ENCODE measurements around the gene CACNA1D. TPM values are rescaled to one million over a fixed set of nuclear protein-coding genes. Genes with fewer than 3 reads are reported as not detected.

CACNA1D gene
- total RNA-seq, 3 donors from 2014 or later, result 0.96 to 50.3 (median 32.1) TPM

- no peaks in the 10 kb centered on the region for H3K4me1 ChIP-seq
- DNase-seq (ENCODE audit: low spot score in 2 of 2), result no peak
- intact Hi-C loops (cut with DNase I; ENCODE audit: low total_unique reads), result no loop called here
- H3K4me3 ChIP-seq, result no peak overlapping the region
- H3K27ac ChIP-seq, result no peak overlapping the region
- H3K36me3 ChIP-seq, result no peaks in the 10 kb centered on the region
- no peaks in the 10 kb centered on the region for H3K9me3 ChIP-seq
- no peaks in the 10 kb centered on the region for H3K27me3 ChIP-seq
- TF ChIP-seq POLR2A (IDR thresholded peaks at IDR 0.05) (no peak), CTCF (IDR thresholded peaks at IDR 0.05) (no peak), POLR2AphosphoS5 (IDR thresholded peaks at IDR 0.05) (no peak)
These were observed 217.0 kb downstream of the CACNA1D start for GRCh38 chr3:53711387-53711786.

GRCh38 chr3:53712817-53713388 lies 218.5 kb downstream of the CACNA1D start:
- no peaks in the 10 kb centered on the region for H3K9me3 ChIP-seq
- intact Hi-C loops (cut with DNase I; ENCODE audit: low total_unique reads), result no loop called here
- TF ChIP-seq CTCF (IDR thresholded peaks at IDR 0.05), result no peak
- TF ChIP-seq POLR2A (IDR thresholded peaks at IDR 0.05), result no peak
- TF ChIP-seq POLR2AphosphoS5 (IDR thresholded peaks at IDR 0.05), result no peak
- no peaks in the 10 kb centered on the region for H3K27me3 ChIP-seq
- no peaks in the 10 kb centered on the region for H3K36me3 ChIP-seq
- no peak overlapping the region for H3K27ac ChIP-seq
- H3K4me1 ChIP-seq, result no peaks in the 10 kb centered on the region
- DNase-seq (ENCODE audit: low spot score in 2 of 2), result no peak
- H3K4me3 ChIP-seq, result no peak overlapping the region

DNA sequence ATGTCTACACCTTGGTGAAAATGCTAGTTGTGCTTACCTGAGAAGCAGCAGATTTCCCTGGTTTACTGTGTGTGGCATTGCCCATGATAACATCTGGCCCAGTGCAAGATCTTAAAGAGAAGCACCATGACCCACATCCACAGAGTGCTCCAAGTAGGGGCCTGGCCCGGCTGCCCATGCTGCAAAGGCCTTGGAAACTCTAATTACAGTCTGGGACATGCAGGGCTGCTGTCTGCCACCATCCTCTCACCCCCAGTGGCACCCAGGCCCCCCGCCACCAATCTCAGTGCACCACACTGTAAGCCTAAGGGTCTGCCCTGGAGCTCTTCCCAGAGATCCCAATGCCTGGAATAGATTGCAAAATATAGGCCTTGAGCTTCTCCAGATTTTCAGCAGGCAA lies 219.2 kb downstream of the CACNA1D start:
- TF ChIP-seq POLR2AphosphoS5 (IDR thresholded peaks at IDR 0.05) (no peak), POLR2A (IDR thresholded peaks at IDR 0.05) (no peak), CTCF (IDR thresholded peaks at IDR 0.05) (no peak)
- intact Hi-C loops (cut with DNase I; ENCODE audit: low total_unique reads), result no loop called here
- no peaks in the 10 kb centered on the region for H3K36me3 ChIP-seq
- no peaks in the 10 kb centered on the region for H3K27me3 ChIP-seq
- H3K4me3 ChIP-seq, result no peak overlapping the region
- H3K9me3 ChIP-seq, result no peaks in the 10 kb centered on the region
- no peak for DNase-seq (ENCODE audit: low spot score in 2 of 2)
- H3K4me1 ChIP-seq, result no peaks in the 10 kb centered on the region
- H3K27ac ChIP-seq, result no peak overlapping the region

GRCh38 chr3:53715815-53716483 lies 221.5 kb downstream of the CACNA1D start:
- H3K9me3 ChIP-seq, result no peaks in the 10 kb centered on the region
- no peak for TF ChIP-seq POLR2AphosphoS5 (IDR thresholded peaks at IDR 0.05)
- no peak for TF ChIP-seq POLR2A (IDR thresholded peaks at IDR 0.05)
- TF ChIP-seq CTCF (IDR thresholded peaks at IDR 0.05), result no peak
- H3K36me3 ChIP-seq, result peaks cover 3% of the 10 kb centered on the region
- no peak overlapping the region for H3K27ac ChIP-seq
- H3K27me3 ChIP-seq, result no peaks in the 10 kb centered on the region
- H3K4me1 ChIP-seq, result no peaks in the 10 kb centered on the region
- intact Hi-C loops (cut with DNase I; ENCODE audit: low total_unique reads), result no loop called here
- DNase-seq (ENCODE audit: low spot score in 2 of 2), result no peak
- H3K4me3 ChIP-seq, result no peak overlapping the region

DNA sequence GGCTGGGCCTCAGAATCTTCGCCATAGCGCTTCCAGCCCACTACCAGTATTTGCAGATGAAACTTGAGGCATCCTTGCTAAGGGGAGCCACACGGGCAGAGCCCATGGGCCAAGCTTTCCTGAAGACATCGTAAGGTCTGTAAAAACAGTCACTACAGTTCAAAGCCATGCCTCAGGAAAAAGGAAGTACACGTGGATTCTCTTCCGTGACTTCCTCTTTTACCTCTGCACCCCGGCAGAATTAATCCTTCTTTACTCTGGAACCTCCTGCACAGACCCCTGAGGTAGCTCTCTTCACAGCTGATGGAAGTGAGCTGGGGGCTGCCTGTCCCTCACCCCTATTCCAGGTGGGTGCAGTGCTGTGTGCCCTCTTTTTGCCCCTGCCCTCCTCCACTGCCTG lies 222.6 kb downstream of the CACNA1D start:
- no peaks in the 10 kb centered on the region for H3K4me1 ChIP-seq
- peaks cover 3% of the 10 kb centered on the region for H3K36me3 ChIP-seq
- no peak for DNase-seq (ENCODE audit: low spot score in 2 of 2)
- intact Hi-C loops (cut with DNase I; ENCODE audit: low total_unique reads), result no loop called here
- TF ChIP-seq CTCF (IDR thresholded peaks at IDR 0.05) (no peak), POLR2AphosphoS5 (IDR thresholded peaks at IDR 0.05) (no peak), POLR2A (IDR thresholded peaks at IDR 0.05) (no peak)
- H3K27ac ChIP-seq, result no peak overlapping the region
- H3K27me3 ChIP-seq, result no peaks in the 10 kb centered on the region
- no peaks in the 10 kb centered on the region for H3K9me3 ChIP-seq
- H3K4me3 ChIP-seq, result no peak overlapping the region
